Measurements from ENCODE around the gene NUDCD3. TPM values are rescaled to one million over a fixed set of nuclear protein-coding genes. Genes with fewer than 3 reads are reported as not detected.
"Not testable (repeated sequence)": the region's sequence is repeated elsewhere in the genome, so short reads cannot be mapped to it uniquely, and the experiment has no call there.

NUDCD3 gene
- total RNA-seq, 1 donor from 2014 or later: 124 TPM

GRCh38 chr7:44517175-44517574, 26.7 kb upstream of the NUDCD3 start:
- DNase-seq: no peak

DNA sequence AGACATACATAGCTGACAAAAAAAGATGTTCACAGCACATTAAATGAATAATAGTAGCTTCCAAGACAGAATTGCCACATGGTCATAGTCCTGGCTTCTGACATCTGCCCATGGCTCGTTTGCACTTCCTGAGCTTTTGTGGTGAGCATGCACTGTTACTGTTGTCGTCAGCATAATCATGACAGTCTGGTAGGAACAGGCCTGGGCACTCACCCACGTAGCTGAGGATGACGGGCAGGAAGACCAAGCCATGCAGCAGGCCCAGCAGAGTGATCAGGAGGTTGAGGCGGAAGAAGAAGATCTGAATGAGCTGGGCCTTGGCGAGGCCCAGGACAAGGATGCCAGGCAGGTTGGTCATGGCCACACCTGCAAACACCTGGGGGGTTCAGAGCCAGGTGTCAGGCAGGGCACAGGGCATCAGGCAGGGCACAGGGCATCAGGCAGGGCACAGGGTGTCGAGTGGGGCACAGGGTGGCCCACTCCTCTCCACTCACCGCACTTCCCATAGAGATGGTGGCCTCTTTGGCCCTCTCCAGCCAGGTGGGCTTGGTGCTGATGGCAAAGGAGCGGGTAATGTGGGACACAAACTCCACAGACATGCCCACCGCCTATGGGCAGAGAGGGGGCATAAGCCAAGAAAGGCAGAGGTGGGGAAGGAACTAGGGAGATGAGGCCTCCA, 25.3 kb upstream of the NUDCD3 start:
- DNase-seq: no peak

- DNase-seq: no peak
Measured at GRCh38 chr7:44512736-44513135, 22.3 kb upstream of the NUDCD3 start.

DNA sequence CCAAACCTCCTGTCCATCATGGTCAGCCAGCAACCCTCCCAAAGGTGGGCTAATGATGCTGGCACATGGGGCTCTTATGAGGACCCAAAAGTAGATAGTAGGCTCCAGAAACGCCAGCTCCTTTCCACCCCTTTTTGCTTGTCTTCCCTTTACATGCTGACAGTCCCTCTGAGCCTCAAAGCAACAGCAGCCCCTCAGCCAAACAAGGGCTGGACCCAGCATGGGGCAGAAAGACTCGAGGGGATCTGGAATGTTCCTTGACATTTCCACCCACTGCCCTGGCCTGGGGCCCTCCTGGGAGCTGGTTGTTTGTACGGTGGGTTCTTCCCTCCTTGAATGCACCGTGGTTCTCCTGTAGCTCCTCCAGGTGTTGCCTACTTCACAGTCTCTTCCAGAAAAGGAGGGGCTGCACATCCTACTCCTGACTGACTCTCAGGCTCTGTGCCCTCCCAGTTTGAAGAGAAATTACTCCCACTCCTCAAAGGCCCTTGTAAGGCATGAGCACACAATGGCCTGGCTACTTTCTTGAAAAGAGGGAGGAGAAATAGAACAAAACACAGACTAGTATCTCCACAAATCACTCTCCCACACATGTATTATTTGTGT, 21.5 kb upstream of the NUDCD3 start:
- DNase-seq: no peak

DNA sequence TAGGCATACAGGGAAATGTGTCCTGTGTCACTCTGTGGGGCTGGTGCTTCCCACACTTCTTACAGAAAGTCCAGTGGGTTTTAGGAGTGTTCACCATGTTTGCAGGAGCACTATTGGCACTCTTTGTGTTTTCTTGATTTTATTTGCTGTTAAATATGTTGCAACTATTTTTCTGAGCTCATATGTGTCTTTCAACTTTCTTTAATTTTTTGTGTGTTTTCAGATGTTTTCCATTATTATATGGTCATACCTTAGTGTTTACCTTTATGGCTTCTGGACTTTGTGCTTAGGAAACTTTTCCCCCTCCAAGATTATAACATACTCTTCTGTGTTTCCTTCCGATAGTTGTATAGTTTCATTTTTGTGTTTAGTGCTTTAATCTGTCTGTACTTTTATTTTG, 20.8 kb upstream of the NUDCD3 start:
- no peak for DNase-seq

GRCh38 chr7:44508328-44509030, 18.0 kb upstream of the NUDCD3 start:
- DNase-seq: no peak

DNA sequence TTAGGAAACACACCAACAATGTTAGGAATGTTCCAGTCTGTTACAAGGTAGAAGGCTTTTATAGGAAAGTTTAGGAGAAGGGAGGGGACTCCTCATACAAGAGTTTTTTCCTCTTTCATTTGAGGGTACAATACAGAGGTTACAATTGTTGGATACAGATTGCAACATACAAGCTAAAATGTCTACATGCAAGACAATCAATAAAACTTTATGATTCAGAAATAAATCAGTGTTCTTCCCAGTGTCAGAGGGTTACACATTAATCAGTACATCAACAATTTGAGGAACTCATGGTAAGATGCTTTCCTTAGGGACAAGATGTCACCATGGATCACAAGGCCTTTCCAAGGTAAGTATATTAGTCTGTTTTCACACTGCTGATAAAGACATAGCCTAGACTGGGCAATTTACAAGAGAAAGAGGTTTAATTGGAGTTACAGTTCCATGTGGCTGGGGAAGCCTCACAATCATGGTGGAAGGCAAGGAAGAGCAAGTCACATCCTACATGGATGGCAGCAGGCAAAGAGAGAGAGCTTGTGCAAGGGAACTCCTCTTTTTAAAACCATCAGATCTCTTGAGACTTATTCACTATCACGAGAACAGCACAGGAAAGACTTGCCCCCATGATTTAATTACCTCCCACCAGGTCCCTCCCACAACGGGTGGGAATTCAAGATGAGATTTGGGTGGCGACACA, 16.3 kb upstream of the NUDCD3 start:
- not testable (repeated sequence) for DNase-seq

DNA sequence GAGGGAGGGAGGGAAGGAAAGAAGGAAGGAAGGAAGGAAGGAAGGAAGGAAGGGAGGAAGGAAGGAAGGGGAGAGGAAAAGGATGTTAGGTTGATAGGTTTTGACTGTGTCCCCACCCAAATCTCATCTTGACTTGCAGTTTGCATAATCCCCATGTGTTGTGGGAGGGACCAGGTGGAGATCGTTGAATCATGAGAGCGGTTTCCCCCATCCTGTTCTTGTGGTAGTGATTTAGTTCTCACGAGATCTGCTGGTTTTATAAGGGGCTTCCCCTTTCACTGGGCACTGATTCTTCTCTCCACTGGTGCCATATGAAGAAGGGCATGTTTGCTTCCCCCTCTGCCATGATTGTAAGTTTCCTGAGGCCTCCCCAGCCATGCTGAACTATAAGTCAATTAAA, 15.1 kb upstream of the NUDCD3 start:
- no peak for DNase-seq

- no peak for DNase-seq
Measured at GRCh38 chr7:44498230-44498954, 7.9 kb upstream of the NUDCD3 start.

- DNase-seq: no peak
Measured at GRCh38 chr7:44497155-44498027, 6.9 kb upstream of the NUDCD3 start.

DNA sequence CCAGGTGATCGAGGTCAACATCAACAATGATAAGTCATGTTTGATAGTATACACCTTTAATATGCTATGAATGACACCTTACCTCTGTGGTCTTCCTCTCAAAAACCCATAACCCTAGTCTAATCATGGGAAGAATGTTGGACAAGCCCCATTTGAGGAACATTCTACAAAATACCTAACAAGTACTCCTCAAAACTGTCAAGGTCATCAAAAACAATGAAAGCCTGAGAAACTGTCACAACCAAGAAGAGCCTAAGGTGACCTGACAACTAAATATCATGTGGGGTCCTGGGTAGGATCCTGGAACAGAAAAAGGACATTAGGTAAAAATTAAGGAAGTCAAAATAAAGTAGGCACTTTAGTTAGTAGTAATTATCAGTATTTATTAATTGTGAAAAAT, 5.9 kb upstream of the NUDCD3 start:
- DNase-seq: no peak

- DNase-seq: no peak
Measured at GRCh38 chr7:44494960-44495359, 4.5 kb upstream of the NUDCD3 start.

GRCh38 chr7:44491229-44491628, 771 bp upstream of the NUDCD3 start:
- DNase-seq: no peak

- DNase-seq: no peak
Measured at GRCh38 chr7:44489955-44490350, 505 bp downstream of the NUDCD3 start.

- DNase-seq: no peak
Measured at GRCh38 chr7:44488955-44489354, 1.5 kb downstream of the NUDCD3 start.

- DNase-seq: no peak
Measured at GRCh38 chr7:44486693-44487092, 3.8 kb downstream of the NUDCD3 start.

- DNase-seq: no peak
Measured at GRCh38 chr7:44486001-44486400, 4.5 kb downstream of the NUDCD3 start.

GRCh38 chr7:44484482-44485313, 5.8 kb downstream of the NUDCD3 start:
- no peak for DNase-seq

DNA sequence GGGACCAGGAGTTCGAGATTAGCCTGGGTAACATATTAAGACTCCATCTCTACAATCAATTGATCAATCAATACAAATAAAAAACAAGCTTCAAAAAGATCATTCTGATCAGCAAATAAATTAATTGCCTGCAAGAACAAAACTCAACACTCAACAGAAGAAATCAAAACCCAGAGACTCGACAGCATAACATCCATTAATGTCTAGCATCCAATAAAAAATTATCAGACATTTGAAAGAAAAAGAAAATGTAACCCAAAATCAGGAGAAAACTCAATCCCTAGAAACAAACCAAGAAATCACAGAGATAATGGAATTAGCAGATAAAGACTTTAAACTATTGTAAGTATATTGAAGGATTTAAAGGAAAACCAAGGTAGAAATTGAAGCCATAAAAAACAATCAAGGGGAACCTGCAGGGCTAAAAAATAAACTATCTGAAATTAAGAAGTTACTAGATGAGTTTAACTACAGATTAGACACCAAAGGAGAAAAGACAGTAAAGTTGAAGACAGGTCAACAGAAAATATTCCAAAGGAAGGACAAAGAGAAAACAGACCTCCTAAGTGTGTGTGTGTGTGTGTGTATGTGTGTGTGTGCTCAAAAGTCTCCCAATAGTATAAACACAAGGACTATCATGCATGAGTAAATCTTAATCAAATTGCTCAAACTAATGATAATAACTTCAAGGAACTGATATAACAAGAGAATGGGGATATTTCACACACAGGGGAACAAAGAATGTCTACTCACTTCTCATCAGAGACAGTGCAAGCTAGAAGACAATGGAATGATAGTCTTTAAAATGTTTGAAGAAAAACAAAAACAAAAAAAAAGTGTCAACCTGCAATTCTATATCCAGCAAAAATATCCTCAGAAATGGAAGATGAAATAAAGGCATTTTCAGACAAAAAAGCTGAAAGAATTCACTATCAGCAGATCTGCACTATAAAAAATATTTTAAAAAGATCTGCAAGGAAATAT, 7.7 kb downstream of the NUDCD3 start:
- no peak for DNase-seq

Data from occipital lobe (tissue), 2 donors.